Loucy (cell line): Measurements from ENCODE around the gene FAF1.

ENCODE experiments used
- EZH2phosphoT487 ChIP-seq: fragments of 200-600 bp; IDR thresholded peaks from 2 replicates; pipeline ENCODE4 v1.6.1; 2018; ENCODE audit warnings: antibody characterized with exemption, mild to moderate bottlenecking, moderate library complexity, borderline replicate concordance
- TF ChIP-seq, protein P1 (sequence below): fragments of 200-600 bp; sonication (generic); conservative IDR thresholded peaks from 2 replicates; pipeline ENCODE4 v1.5.1; 2014; ENCODE audit warnings: mild to moderate bottlenecking, antibody characterized with exemption, low read length

DNA sequence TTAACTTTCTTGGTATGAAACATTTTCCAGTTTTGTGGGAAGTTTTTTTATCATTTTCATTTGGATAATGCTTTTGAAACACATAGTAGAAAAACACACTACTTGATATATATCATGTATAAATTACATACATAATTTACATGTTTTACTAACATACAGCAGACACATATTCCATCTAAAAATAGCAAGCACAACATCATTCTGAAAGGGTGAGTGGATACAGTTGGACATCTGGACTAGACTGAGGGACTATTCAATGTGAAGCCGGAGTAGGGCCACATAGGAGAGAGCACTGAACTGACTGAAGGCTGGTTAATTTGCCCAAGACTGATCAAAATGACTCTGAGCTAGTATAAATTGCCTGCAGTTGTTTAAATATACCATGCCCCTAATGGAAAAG is 21.7 kb upstream of the FAF1 start:
- TF ChIP-seq, protein P1, sequence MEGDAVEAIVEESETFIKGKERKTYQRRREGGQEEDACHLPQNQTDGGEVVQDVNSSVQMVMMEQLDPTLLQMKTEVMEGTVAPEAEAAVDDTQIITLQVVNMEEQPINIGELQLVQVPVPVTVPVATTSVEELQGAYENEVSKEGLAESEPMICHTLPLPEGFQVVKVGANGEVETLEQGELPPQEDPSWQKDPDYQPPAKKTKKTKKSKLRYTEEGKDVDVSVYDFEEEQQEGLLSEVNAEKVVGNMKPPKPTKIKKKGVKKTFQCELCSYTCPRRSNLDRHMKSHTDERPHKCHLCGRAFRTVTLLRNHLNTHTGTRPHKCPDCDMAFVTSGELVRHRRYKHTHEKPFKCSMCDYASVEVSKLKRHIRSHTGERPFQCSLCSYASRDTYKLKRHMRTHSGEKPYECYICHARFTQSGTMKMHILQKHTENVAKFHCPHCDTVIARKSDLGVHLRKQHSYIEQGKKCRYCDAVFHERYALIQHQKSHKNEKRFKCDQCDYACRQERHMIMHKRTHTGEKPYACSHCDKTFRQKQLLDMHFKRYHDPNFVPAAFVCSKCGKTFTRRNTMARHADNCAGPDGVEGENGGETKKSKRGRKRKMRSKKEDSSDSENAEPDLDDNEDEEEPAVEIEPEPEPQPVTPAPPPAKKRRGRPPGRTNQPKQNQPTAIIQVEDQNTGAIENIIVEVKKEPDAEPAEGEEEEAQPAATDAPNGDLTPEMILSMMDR, result no peak
- TF ChIP-seq EZH2phosphoT487, result no peak
